GM21576 (cell line): ENCODE data around the gene SPG7.
"Not testable (repeated sequence)": the region's sequence is repeated elsewhere in the genome, so short reads cannot be mapped to it uniquely, and the experiment has no call there.

ENCODE experiments used
- ATAC-seq: cut with Tn5 transposase; IDR thresholded peaks from one replicate; pipeline ENCODE4 v1.9.1; 2021; ENCODE audit warnings: mild to moderate bottlenecking, moderate library complexity; ENCODE audit not compliant: unreplicated experiment

SPG7 gene

DNA sequence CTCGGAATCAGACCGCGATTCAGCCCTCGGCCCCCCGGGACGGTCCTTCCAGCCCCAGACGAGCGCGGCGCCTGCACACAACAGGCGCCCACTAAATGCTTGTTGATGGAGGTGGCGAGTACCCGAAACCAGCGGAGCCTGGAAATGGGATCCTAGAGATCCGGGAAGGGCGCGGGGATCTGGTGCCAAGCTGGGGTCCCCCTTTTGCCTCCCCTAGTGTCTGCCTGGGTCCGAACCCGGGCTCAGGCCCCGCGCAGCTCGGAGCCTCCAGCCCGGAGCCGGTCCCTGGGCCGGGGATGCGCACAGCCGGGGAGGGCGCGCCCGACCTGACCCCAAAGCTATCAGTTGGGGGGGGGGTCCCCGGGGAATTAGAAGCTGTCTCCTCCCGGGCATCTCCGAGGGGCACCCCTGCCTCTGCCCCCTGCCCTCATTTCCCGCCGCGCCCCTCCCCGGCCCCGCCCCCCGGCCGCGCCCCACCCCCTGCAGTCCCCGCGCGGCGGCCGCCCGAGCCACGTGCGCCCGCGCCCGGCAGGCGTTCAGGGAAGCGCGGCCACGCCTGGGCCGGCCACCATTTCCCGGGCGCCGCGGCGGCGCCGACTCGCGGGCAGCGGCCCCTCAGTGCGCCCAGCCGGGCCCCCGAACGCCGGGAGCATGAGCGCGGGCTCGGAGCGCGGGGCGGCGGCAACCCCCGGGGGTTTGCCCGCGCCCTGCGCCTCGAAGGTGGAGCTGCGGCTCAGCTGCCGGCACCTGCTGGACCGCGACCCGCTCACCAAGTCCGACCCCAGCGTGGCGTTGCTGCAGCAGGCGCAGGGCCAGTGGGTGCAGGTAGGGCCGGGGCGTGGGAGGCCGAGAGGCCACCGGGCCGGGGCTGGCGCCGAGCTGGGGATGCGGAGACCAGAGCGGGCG is 67.3 kb downstream of the SPG7 start, which contains the start of gene CPNE7:
Gene CPNE7 (plus strand): TSS at position 512 of the 906 bp plus-strand sequence. CDS start 140 bp downstream, at position 652.
- no peak for ATAC-seq

GRCh38 chr16:89576153-89577054 is 68.2 kb downstream of the SPG7 start:
- no peak for ATAC-seq

DNA sequence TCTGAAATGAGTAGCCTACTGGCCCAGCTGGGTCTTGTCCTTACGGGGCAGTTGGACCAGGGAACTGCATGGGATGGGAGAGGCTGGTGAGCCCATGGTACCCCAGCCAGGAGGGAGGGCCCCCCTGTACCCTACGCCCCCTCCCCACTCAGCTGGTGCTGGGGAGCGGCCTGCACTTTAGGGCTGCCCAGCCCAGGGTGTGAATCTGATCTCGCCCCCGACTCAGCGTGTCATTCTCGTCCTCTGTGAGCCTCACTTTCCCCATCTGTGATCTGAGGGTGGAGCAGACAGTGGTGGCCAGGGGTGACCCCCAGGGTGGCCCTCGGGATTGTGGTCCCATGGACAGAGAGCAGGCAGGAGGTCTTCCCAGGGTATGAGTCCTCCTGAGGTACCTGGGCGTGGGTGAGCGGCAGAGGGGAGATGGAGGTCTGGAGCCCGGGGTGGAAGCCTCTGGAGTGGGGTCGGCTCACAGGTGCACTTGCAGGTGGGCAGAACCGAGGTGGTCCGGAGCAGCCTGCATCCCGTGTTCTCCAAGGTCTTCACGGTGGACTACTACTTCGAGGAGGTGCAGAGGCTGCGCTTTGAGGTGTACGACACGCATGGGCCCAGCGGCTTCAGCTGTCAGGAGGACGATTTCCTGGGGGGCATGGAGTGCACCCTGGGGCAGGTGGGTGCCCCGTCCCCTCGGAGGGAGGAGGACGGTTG is 69.0 kb downstream of the SPG7 start:
- no peak for ATAC-seq

- ATAC-seq, result no peak
These were observed 71.1 kb downstream of the SPG7 start for GRCh38 chr16:89579351-89579750.

DNA sequence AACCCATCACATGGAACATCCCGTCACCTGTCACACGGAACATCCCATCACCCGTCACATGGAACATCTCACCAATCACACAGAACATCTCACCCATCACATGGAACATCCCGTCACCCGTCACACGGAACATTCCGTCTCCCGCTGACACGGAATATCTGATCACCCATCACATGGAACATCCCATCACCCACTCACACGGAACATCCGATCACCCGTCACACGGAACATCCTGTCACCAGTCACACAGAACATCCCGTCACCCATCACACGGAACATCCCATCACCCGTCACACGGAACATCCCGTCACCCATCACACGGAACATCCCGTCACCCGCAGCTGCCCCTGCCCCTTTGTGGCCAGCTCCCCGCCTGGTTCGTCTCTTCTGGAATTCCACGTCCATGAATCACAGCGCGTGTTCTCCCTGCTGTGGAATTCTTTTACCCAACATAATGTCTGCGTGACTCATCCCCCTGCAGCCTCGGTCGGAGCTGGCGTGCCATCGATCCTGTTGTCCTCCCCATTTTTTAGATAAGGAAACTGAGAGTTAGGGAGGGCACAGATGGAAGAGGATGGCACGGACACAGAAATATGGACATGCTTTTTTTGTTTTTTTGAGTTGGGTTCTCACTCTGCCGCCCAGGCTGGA is 73.0 kb downstream of the SPG7 start:
- ATAC-seq, result no peak

- ATAC-seq, result no peak
These were observed 73.8 kb downstream of the SPG7 start for GRCh38 chr16:89581861-89582563.

GRCh38 chr16:89582614-89583196 is 74.5 kb downstream of the SPG7 start:
- ATAC-seq, result no peak

GRCh38 chr16:89583197-89583894 is 75.1 kb downstream of the SPG7 start:
- ATAC-seq, result no peak

DNA sequence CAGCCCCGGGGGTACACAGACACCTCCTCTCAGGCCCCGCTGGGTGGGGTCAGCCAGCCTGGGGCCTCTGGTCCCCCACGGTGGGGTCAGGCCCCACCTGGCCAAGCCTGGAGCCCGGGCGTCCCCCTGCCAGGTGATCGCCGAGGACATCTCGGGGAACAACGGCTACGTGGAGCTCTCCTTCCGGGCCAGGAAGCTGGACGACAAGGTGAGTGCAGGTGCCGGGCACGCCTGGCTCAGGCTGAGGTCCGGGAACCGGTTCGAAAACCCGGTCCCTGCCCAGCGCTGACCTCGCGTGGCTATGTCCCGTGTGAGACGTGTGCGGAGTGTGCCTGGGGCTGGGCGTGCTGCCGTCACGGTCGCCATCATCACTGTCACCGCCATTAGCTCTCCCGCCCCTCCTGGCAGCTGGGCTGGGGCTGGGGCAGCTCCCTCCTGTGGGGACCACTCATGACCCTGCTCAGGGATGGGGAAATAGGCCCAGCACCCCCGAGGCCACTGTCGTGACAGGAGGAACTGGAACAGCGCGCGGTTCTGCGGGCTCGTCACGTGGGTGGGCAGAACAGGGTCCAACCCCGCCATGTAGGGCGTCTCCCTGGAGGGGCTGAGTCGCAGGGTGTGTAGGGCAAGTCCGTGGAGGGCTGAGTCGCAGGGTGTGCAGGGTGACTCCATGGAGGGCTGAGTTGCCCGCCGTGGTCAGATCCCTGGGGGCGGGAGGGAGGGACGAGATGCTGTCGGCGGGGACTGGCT is 75.9 kb downstream of the SPG7 start:
- no peak for ATAC-seq

DNA sequence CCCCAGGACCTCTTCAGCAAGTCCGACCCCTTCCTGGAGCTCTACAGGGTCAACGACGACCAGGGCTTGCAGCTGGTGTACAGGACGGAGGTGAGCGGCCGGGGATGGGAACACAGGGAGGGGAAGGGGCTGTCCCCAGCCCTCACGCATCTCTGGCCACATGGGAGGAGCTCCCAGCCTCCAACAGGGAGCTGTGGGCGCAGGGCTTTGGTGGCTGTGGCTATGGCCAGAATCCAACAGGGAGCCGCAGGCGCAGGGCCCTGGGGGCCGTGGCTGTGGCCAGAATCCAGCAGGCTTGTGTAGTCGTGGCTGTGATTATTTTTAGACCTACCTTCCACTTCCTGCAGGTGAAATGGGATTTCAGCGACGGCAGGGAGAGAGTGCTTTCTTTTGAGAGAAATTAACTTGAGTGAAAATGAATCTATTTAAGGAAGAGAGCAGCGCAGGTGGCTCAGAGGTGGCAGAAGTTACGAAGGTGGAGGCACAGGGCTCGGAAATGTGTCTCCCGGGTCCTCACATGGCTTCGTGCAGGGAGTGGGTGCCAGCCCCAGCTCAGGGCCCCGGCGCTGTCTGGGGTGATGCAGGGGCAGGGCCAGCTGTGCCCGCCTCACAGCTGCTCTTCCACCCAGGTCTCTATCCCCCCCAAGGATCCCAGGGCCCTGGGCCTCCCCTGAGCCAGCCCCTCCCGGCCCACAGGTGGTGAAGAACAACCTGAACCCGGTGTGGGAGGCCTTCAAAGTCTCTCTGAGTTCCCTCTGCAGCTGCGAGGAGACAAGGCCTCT is 76.8 kb downstream of the SPG7 start:
- ATAC-seq, result no peak

GRCh38 chr16:89586218-89586617 is 78.0 kb downstream of the SPG7 start:
- ATAC-seq, result no peak

DNA sequence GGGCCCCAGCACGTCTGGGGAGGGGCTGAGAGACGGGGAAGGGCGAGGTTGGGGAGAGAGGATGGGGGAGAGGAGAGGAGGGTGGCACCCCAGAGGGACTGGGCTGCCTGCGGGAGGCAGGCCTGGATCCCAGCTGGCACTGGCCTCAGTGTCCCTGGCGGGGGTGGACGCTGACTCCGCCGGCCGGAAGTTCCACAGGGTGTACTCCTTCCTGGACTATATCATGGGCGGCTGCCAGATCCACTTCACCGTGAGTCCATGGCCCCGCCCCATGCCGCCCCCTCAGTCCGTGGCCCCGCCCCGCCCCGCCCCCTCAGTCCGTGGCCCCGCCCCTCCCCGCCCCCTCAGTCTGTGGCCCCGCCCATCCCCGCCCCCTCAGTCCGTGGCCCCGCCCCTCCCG is 78.7 kb downstream of the SPG7 start:
- no peak for ATAC-seq

DNA sequence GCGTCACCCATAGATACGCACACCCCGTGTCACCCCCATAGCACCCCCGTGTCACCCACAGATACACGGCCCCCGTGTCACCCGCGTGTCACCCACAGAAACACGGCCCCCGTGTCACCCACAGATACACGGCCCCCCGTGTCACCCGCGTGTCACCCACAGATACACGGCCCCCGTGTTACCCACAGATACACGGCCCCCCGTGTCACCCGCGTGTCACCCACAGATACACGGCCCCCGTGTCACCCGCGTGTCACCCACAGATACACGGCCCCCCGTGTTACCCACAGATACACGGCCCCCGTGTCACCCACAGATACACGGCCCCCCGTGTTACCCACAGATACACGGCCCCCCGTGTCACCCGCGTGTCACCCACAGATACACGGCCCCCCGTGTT is 79.5 kb downstream of the SPG7 start:
- ATAC-seq, result not testable (repeated sequence)

GRCh38 chr16:89588413-89589109 is 80.4 kb downstream of the SPG7 start:
- no peak for ATAC-seq

- no peak for ATAC-seq
These were observed 81.2 kb downstream of the SPG7 start for GRCh38 chr16:89589241-89589926.

DNA sequence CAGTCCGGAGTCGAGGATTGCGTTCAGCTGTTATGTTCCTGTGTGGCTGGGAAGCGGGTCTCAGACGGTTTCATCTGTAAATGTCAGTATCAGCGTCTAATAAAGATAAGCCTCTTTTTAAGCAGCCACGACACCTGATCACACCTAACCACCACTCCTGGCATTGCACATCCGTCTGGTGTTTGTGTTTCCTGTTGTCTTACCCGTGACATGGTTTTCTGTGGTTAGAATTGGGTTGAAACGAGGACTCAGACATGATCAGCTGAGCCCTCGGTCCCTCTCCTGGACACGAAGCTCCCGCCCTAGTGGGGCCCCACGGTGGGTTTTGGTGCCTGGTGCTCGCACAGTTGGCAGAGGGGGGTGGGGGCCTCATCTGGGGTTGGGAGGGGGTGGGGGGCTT is 85.6 kb downstream of the SPG7 start:
- ATAC-seq, result no peak
